T-helper 2 cell treated with Interferon-gamma antibody and Interleukin-4, amounts not matched to agents 5 μg/mL and 100 μg/mL, for 36 hours (primary cell): ENCODE results near the gene KCNJ4.
"Not testable (repeated sequence)": the region's sequence is repeated elsewhere in the genome, so short reads cannot be mapped to it uniquely, and the experiment has no call there.

ENCODE experiments used
- DNase-seq: peaks from one replicate; pipeline ENCODE4 v3.0.0; 2021; ENCODE audit warnings: low spot score
- H3K27ac Mint-ChIP-seq: one replicate; pipeline ENCODE4 v1.8.0; 2021; ENCODE audit warnings: mild to moderate bottlenecking, mixed read lengths
- H3K27me3 Mint-ChIP-seq: one replicate; pipeline ENCODE4 v1.8.0; 2021; ENCODE audit warnings: low read depth, mixed read lengths
- H3K36me3 Mint-ChIP-seq: one replicate; pipeline ENCODE4 v1.8.0; 2021; ENCODE audit warnings: low read depth, mixed read lengths
- H3K4me1 Mint-ChIP-seq: one replicate; pipeline ENCODE4 v1.8.0; 2021; ENCODE audit warnings: low read depth, mixed read lengths
- H3K4me3 Mint-ChIP-seq: one replicate; pipeline ENCODE4 v1.8.0; 2022; ENCODE audit warnings: mild to moderate bottlenecking, moderate library complexity, mixed read lengths
- H3K9me3 Mint-ChIP-seq: one replicate; pipeline ENCODE4 v1.8.0; 2021; ENCODE audit warnings: mixed read lengths

KCNJ4 gene

DNA sequence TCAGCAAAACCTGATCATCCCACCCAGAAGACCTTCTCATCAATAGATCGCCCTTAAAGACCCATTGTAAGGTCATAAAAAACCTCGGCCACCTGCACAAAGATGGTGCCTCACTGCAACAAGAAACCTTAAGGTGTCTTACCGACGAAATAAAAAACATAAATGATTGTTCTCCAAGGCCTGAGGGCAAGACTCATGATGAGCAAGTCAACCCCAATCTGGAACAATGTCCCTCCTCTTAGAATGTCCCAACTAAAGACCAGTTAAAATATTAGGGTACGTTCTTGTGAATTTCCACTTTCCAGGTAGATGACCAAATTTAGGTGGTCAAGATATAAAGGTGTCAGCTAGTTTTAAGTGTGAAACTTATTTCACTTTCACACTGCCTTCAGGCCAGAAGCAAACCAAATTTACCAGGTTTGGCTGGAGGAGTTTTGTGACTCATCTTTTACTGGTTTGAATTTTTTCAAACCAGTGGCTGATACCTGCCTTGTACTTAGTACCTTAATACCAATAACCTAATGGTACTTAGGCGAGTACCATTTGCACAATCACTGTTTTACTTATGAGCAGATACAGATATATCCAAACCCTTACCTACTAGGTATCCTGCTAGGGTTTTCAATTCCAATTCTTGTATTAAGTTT is 27.8 kb upstream of the KCNJ4 start:
- no peak for DNase-seq
- no peaks in the 10 kb centered on the region for H3K9me3 Mint-ChIP-seq
- peaks cover 63% of the 10 kb centered on the region for H3K36me3 Mint-ChIP-seq
- no peaks in the 10 kb centered on the region for H3K27me3 Mint-ChIP-seq
- peaks cover 13% of the 10 kb centered on the region for H3K4me1 Mint-ChIP-seq
- H3K4me3 Mint-ChIP-seq, result no peak overlapping the region
- no peak overlapping the region for H3K27ac Mint-ChIP-seq

DNA sequence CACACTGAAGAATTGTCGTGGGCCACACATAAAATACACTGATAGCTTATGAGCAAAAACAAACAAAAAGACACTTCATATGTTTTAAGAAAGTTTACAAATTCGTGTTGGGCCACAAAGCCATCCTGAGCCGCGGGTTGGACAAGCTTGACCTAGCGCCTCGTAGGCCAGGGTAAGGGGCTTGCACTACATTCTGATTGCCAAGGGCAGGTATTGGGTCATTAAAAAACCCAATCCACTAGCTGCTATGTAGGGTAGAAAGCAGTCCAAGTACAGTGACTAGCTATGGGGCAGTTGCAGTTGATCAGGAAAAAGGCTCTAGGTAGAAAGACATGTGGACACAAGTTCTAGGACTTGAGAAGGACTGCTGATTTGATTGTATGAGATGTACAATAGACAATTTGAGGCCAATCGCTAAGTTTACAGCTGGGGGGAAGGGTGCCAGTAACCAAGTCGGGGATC is 26.9 kb upstream of the KCNJ4 start:
- peaks cover 12% of the 10 kb centered on the region for H3K4me1 Mint-ChIP-seq
- no peak overlapping the region for H3K4me3 Mint-ChIP-seq
- no peak overlapping the region for H3K27ac Mint-ChIP-seq

DNA sequence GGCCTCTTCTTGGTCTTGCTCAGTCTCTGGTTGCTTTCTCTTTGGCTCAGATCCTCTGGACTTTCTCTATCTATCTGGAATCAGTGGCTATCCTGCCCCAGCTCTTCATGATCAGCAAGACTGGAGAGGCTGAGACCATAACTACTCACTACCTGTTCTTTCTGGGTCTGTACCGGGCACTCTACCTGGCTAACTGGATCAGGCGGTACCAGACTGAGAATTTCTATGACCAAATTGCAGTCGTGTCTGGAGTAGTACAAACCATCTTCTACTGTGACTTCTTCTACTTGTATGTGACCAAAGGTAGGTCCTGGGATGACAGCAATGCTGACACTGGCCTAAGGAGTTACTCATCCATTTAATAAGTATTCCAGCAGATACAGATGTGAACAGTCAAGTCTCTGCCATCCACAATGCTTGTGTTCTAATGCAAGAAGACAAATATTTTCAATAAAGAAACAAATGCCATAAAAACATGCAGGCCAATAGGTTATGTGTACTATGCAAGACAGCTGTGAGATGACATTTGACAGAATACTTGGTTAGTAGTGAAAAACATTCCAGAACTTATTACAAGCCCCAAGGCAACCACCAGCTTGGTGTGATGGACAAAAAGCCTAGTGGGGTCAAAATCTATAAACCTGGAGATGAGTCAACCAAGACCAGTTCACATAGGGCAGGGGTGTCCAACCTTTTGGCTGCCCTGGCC is 26.3 kb upstream of the KCNJ4 start:
- Mint-ChIP-seq H3K27ac (no peak overlapping the region), H3K36me3 (peaks cover 52% of the 10 kb centered on the region), H3K4me3 (no peak overlapping the region), H3K4me1 (peaks cover 10% of the 10 kb centered on the region), H3K9me3 (no peaks in the 10 kb centered on the region), H3K27me3 (no peaks in the 10 kb centered on the region)
- DNase-seq, result no peak

More for the DNA sequence above, 26.9 kb upstream of the KCNJ4 start:
- peaks cover 58% of the 10 kb centered on the region for H3K36me3 Mint-ChIP-seq
- no peaks in the 10 kb centered on the region for H3K27me3 Mint-ChIP-seq
- H3K9me3 Mint-ChIP-seq, result no peaks in the 10 kb centered on the region
- DNase-seq, result no peak

DNA sequence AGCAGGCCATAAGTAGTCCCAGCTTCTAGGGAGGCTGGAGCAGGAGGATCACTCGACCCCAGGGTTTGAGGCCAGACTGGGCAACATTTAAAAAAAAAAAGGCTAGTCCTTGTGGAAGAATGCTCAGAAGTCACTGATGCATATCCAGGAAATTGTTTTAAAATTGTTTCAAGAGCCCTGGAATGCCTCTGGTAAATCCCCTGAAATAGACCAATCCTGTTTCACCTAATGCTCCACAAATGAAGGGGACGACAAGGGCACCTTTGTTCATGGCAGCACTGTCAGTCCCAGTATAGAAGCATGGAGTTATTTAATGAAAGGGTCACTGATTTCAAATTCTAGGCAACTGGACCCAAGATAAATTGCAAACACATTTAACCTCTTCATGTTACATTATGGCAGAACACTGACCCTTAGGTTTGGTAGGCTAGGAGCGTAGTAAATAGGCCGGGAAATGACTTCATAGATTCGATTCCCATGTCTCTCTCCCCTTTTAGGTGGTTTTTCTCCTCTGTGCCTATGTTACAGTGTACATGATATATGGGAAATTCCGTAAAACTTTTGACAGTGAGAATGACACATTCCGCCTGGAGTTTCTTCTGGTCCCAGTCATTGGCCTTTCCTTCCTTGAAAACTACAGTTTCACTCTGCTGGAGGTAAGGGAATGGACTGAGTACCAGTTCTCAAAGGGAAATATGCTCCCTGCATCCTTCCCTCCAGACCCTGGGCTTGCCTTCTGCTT is 24.3 kb upstream of the KCNJ4 start:
- Mint-ChIP-seq H3K27ac (no peak overlapping the region), H3K9me3 (no peaks in the 10 kb centered on the region), H3K27me3 (peaks cover 2% of the 10 kb centered on the region), H3K36me3 (peaks cover 36% of the 10 kb centered on the region), H3K4me3 (no peak overlapping the region), H3K4me1 (peaks cover 4% of the 10 kb centered on the region)
- no peak for DNase-seq

DNA sequence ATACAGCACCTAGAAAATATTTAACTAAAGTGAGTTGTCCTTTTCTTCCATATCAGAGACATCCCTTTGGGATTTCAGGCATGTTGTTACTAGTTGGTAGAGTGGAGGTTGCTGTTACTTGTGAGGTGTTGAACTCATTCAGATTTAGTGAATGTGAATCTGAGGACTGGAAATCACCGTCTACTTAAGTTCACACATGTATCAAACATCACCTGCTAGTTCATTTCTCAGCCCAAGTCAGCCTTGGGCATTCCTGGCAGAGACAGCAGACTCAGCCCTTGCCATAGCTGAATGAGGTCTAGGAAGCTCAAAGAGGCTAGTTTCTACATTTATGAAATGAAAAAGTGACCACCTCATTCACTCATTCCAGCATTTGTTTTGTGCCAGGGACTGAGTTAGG is 22.6 kb upstream of the KCNJ4 start:
- Mint-ChIP-seq H3K4me3 (no peak overlapping the region), H3K27ac (no peak overlapping the region), H3K4me1 (no peaks in the 10 kb centered on the region), H3K27me3 (peaks cover 2% of the 10 kb centered on the region), H3K9me3 (no peaks in the 10 kb centered on the region), H3K36me3 (peaks cover 20% of the 10 kb centered on the region)
- no peak for DNase-seq

DNA sequence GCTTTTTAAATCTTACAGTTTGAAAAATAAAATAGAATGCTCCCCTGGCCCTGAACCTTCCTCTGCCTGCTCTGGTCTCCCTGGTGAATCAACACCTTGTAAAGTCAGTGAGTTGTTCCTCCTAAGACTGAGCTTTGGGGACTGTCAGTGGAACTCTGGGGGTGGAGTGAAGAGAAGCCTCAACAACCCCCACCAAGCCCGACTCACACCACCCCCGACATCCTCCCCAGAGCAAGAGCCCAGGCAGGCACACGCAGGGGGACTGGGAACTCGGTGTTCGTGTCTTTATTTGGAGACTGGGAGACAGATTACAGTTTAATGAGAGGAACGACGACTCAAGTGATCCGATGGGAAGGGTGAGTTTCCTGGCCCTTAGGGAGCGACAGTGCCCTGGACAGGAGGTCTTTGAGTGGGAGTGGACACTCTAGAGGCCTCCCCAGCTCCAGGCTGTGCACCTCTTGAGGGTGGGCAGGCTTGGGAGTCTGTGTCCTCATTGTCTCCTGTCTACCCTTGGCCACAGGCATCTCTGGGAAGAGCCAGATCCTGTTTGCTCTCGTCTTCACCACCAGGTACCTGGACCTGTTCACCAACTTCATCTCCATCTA is 19.1 kb upstream of the KCNJ4 start:
- H3K36me3 Mint-ChIP-seq, result no peaks in the 10 kb centered on the region
- no peak overlapping the region for H3K27ac Mint-ChIP-seq
- DNase-seq, result no peak
- H3K9me3 Mint-ChIP-seq, result no peaks in the 10 kb centered on the region
- H3K4me1 Mint-ChIP-seq, result no peaks in the 10 kb centered on the region
- no peak overlapping the region for H3K4me3 Mint-ChIP-seq
- peaks cover 2% of the 10 kb centered on the region for H3K27me3 Mint-ChIP-seq

DNA sequence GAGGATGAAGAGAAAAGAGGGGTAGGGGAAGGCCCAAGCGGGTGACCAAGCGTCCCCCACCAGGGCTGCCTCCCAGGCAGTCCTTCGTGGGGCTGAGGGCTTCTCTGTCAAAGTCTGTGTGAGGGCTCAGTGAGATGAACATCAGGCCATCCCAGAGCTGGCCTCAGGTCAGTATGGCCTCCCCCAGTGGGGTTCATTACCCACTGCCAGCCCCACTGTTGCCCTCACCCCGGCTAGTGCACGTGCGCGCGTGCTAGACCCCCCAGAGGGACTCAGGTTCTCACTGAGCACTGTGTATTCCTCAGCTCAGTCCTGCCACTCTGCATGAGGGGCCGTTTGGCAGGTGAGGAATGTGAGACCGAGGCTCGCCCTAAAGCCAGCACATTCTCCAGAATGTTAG is 16.2 kb upstream of the KCNJ4 start:
- Mint-ChIP-seq H3K27ac (no peak overlapping the region), H3K4me3 (no peak overlapping the region), H3K27me3 (peaks cover 14% of the 10 kb centered on the region), H3K4me1 (peaks cover 8% of the 10 kb centered on the region), H3K36me3 (no peaks in the 10 kb centered on the region), H3K9me3 (no peaks in the 10 kb centered on the region)
- no peak for DNase-seq

DNA sequence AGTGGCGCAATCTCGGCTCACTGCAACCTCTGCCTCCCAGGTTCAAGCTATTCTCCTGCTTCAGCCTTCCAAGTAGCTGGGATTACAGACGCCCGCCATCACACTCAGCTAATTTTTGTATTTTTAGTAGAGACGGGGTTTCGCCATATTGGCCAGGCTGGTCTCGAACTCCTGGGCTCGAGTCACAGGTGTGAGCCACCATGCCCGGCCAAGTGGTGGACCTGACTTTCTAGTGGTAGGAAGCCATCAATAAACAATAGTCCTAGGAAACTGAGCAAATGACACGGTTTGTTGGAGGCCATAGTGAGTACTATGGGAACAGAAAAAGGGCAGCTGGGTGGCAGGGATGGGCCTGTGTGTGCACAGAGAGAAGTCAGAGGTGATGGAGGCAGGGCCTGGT is 15.2 kb upstream of the KCNJ4 start:
- not testable (repeated sequence) for H3K4me3 Mint-ChIP-seq, H3K36me3 Mint-ChIP-seq, H3K4me1 Mint-ChIP-seq, H3K27ac Mint-ChIP-seq, H3K9me3 Mint-ChIP-seq, DNase-seq
- peaks cover 23% of the 10 kb centered on the region for H3K27me3 Mint-ChIP-seq

DNA sequence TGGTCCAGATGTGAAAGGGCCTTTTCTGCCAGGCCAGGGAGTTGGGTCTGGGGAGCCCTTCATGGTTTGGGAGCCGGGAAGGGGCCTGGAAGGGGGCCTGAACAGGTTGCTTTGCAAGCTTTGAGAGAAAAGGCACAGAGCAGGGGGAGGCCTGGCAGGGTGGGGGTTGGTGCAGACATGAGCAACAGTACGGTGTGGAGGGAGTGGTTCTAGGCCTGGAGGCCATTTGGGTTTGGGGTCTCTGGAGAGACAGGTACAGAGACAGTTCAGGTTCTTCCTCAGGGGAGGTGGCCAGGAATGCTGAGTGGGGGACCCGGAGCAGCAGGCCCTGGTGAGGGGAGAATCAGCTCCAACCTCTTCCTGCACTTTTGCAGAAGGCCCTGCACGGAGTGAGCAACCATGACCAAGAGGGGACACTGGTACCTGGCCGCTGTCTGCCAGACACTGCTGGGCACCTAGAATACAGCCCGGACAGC is 14.3 kb upstream of the KCNJ4 start:
- DNase-seq, result no peak
- Mint-ChIP-seq H3K4me1 (peaks cover 8% of the 10 kb centered on the region), H3K4me3 (no peak overlapping the region), H3K27me3 (peaks cover 27% of the 10 kb centered on the region), H3K36me3 (no peaks in the 10 kb centered on the region), H3K27ac (no peak overlapping the region), H3K9me3 (no peaks in the 10 kb centered on the region)

DNA sequence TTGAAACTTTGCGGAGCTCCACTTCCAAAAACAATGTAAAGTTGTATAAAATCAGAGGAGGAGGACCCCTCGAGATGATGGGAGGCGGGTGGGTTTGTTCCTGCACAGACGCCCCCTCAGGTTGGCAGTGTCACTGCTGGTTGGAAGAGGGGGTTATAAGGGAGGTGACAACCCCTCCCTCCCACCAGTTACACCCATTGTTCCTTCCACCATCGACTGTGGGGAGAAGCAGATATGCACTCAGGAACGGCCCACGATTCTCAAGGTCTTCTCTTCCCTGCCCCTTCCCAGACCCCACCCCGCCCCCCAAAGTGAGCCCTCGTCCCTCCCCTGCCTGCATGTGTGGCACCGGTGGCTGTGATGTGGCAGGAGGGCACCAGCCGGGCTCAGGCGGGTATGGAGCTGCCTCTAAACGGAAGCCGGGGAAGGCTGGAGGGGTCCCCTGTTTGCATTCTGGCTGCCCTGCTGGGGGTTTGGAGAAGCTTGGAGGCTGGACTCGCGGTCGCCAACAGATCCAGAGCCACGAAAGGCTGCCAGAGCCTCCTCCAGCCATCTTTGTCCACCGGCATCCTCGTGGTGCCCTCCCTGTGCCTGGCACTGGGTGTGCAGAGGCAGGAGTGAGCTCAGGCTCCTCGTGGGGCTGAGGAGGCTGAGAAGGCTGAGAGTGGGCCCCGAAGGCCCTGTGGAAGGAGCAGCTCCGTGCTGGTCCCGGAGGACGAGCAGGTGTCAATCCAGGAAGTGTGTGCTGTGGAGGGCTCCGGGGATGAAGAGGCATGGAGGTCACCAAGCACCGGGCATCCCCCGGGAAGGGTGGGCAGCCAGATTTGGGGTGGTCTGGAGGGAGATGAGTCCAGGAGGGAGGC is 13.7 kb upstream of the KCNJ4 start:
- DNase-seq, result no peak
- peak overlapping the region; percentile 67 for H3K4me3 Mint-ChIP-seq
- H3K9me3 Mint-ChIP-seq, result no peaks in the 10 kb centered on the region
- peaks cover 8% of the 10 kb centered on the region for H3K4me1 Mint-ChIP-seq
- H3K27me3 Mint-ChIP-seq, result peaks cover 33% of the 10 kb centered on the region
- no peaks in the 10 kb centered on the region for H3K36me3 Mint-ChIP-seq
- H3K27ac Mint-ChIP-seq, result no peak overlapping the region

DNA sequence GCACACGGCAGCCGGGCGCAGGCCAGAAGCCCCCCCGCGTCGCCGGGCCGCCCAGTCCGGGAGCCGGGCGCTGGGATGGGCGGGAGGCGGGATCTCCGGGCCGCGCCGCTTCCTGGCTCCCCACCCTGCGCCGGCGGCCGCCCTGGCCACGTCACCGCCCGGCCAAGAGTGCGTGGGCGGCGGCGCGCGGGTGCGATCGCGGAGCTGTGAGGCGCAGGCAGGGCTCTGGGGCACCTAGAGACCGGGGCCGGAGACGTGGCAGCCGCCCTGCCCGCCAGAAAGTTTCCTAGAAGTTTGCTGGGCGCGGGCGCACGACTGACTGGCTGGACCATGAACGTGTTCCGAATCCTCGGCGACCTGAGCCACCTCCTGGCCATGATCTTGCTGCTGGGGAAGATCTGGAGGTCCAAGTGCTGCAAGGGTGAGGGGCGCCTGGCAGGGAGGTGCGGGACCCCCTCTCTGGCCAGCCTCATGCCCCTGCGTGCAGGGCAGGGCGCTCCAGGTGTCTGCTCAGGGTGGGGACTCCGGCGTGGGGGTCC is 13.0 kb upstream of the KCNJ4 start, which contains the start of gene KDELR3:
Gene KDELR3, plus strand, starts transcription at position 193 of the 539 bp plus-strand sequence. Its CDS starts 138 bp downstream, at position 331.
- no peaks in the 10 kb centered on the region for H3K9me3 Mint-ChIP-seq
- peak within 1 kb of the TSS; percentile 26 for H3K27ac Mint-ChIP-seq
- H3K36me3 Mint-ChIP-seq, result no peaks in the 10 kb centered on the region
- peaks cover 12% of the 10 kb centered on the region for H3K4me1 Mint-ChIP-seq
- peak; percentile 79 for DNase-seq
- H3K4me3 Mint-ChIP-seq, result peak within 1 kb of the TSS; percentile 78
- peaks cover 40% of the 10 kb centered on the region for H3K27me3 Mint-ChIP-seq

DNA sequence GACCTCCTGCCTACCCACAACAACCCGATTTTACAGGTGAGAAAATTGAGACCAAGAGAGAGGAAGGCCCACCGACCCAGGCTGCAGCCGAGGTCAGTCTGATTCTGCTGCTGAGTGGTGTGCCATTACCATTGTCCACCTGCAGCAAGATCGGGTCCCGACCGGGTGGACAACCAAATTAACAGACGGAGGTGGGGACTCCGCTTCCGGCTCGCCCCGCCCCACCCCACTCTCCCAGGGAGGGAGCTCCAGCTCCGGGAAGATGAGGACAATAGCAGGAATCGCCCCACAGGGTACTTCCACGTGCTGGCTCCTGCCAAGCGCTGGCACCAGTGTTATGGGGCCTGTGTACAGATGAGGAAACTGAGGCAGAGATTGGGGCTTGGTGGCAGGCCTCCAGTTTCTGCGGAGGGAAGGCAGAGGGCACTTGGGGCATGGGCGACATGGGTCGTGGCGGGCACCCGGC is 12.5 kb upstream of the KCNJ4 start:
- Mint-ChIP-seq H3K36me3 (no peaks in the 10 kb centered on the region), H3K27me3 (peaks cover 42% of the 10 kb centered on the region), H3K4me3 (peak overlapping the region; percentile 78), H3K9me3 (no peaks in the 10 kb centered on the region), H3K4me1 (peaks cover 13% of the 10 kb centered on the region), H3K27ac (peak overlapping the region; percentile 26)
- no peak for DNase-seq
